Natural killer cell treated with Interleukin-12 subunit alpha and Interleukin-12 subunit beta and Interleukin-15 and Interleukin-18, amount 100 ng/mL, for 72 hours (primary cell): ENCODE measurements around the gene FYTTD1. TPM values are rescaled to one million over a fixed set of nuclear protein-coding genes. Genes with fewer than 3 reads are reported as not detected.
A peak's percentile ranks its signal among the peaks of the same experiment; 100 is the strongest.
"Not testable (repeated sequence)": the region's sequence is repeated elsewhere in the genome, so short reads cannot be mapped to it uniquely, and the experiment has no call there.

Experiments used
- ATAC-seq, 2 donors: fragments of 150-1000 bp; cut with Tn5 transposase in 1 of 2; sonication (Bioruptor Pico), chemical (Tn5 transposase) in 1 of 2; 2 replicates each; pipeline ENCODE4 v1.10.0; 2021
- DNase-seq: peaks from one replicate; pipeline ENCODE4 v3.0.0; 2022; ENCODE audit warnings: low spot score
- H3K27ac Mint-ChIP-seq, 2 donors: 1 replicate in 1 of 2; 2 replicates in 1 of 2; pipeline ENCODE4 v1.8.0; 2022; ENCODE audit warnings: mixed read lengths in 2 of 2, mild to moderate bottlenecking in 1 of 2, moderate library complexity in 1 of 2
- H3K27me3 Mint-ChIP-seq, 2 donors: 1 replicate in 1 of 2; 2 replicates in 1 of 2; pipeline ENCODE4 v1.8.0; 2022; ENCODE audit warnings: mixed read lengths in 2 of 2
- H3K36me3 Mint-ChIP-seq: one replicate; pipeline ENCODE4 v1.8.0; 2022; ENCODE audit warnings: mixed read lengths
- H3K4me1 Mint-ChIP-seq, 2 donors: 1 replicate in 1 of 2; 2 replicates in 1 of 2; pipeline ENCODE4 v1.8.0; 2022; ENCODE audit warnings: low read depth in 2 of 2, mixed read lengths in 2 of 2, mild to moderate bottlenecking in 1 of 2
- H3K4me3 Mint-ChIP-seq: one replicate; pipeline ENCODE4 v1.8.0; 2022; ENCODE audit warnings: mixed read lengths
- H3K9me3 Mint-ChIP-seq: 2 replicates; pipeline ENCODE4 v1.8.0; 2022; ENCODE audit warnings: mixed read lengths
- total RNA-seq, 2 donors: library from RNA; stranded (reverse); gene quantifications; one replicate each; pipeline ENCODE4 v1.2.3, GENCODE V29; 2022

The FYTTD1 gene
- total RNA-seq, 2 donors from 2014 or later = 36.0 to 66.1 TPM

DNA sequence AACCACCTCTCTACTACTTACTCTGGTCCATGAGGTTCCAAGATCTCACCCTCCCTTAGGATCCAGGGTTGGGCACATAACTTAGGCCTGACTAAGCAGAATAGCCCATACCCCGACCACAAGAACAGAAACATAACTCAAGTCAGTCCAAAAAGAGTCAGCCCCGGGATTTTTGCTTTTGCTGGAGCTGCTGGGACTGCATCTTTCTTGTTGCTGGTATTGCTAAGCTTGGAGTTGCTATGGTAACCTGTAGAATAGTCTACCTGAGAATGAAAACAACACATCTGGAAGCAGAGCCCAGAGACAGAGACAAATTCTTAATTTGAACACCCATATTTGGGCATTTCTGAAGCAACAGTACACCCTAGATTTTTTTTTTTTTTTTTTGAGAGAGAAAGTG, 19.5 kb upstream of the FYTTD1 start:
- H3K9me3 Mint-ChIP-seq = no peaks in the 10 kb centered on the region
- H3K4me1 Mint-ChIP-seq = peaks cover 20 to 28% of the 10 kb centered on the region in 2 donors
- no peaks in the 10 kb centered on the region for H3K27me3 Mint-ChIP-seq
- DNase-seq (no peak), ATAC-seq (no peak)
- H3K4me3 Mint-ChIP-seq = no peak overlapping the region
- no peak overlapping the region for H3K27ac Mint-ChIP-seq
- no peaks in the 10 kb centered on the region for H3K36me3 Mint-ChIP-seq

DNA sequence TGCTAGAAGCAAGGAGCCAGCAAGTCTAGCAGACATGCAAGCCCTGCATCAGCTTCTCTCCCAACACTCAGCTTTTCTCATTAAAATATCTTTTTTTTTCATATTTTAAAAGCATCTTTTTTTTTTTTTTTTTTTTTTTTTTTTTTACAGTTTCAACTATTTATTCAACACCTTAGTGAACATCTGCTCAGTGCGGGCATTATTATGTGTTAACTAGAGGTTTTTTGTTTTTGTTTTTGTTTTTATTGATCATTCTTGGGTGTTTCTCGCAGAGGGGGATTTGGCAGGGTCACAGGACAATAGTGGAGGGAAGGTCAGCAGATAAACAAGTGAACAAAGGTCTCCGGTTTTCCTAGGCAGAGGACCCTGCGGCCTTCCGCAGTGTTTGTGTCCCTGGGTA, 18.9 kb upstream of the FYTTD1 start:
- H3K27me3 Mint-ChIP-seq, H3K36me3 Mint-ChIP-seq, ATAC-seq, H3K9me3 Mint-ChIP-seq, H3K27ac Mint-ChIP-seq, H3K4me3 Mint-ChIP-seq, DNase-seq: not testable (repeated sequence)
- peaks cover 22 to 31% of the 10 kb centered on the region in 2 donors for H3K4me1 Mint-ChIP-seq

- not testable (repeated sequence) for H3K9me3 Mint-ChIP-seq, H3K27me3 Mint-ChIP-seq, DNase-seq, ATAC-seq, H3K4me3 Mint-ChIP-seq, H3K27ac Mint-ChIP-seq, H3K36me3 Mint-ChIP-seq
- H3K4me1 Mint-ChIP-seq = peaks cover 28 to 36% of the 10 kb centered on the region in 2 donors
These were observed 18.2 kb upstream of the FYTTD1 start for GRCh38 chr3:197731483-197731882.

DNA sequence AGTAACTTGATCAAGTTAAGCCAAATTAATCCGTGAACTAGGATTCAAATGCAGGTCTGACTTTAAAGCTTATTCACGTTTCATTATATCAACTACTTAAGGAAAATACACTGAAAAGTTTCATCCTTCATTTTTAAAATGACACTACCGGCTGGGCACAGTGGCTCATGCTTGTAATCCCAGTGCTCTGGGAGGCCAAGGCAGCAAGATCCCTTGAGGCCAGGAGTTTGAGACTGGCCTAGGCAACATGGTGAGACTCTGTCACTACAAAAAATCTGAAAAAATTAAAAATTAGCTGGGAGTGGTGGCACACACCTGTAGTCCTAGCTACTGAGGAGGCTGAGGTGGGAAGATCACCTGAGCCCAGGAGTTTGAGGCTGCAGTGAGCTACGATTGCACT, 16.6 kb upstream of the FYTTD1 start:
- Mint-ChIP-seq H3K4me1 (peaks cover 37 to 41% of the 10 kb centered on the region in 2 donors), H3K36me3 (no peaks in the 10 kb centered on the region), H3K9me3 (no peaks in the 10 kb centered on the region), H3K27ac (no peak overlapping the region), H3K4me3 (no peak overlapping the region), H3K27me3 (no peaks in the 10 kb centered on the region)
- DNase-seq (no peak), ATAC-seq (no peak)

GRCh38 chr3:197734667-197735318, 14.9 kb upstream of the FYTTD1 start:
- Mint-ChIP-seq H3K27ac (peak overlapping the region; percentile 11 to 13), H3K27me3 (no peaks in the 10 kb centered on the region), H3K9me3 (no peaks in the 10 kb centered on the region), H3K36me3 (no peaks in the 10 kb centered on the region), H3K4me3 (peak overlapping the region; percentile 36), H3K4me1 (peaks cover 29 to 35% of the 10 kb centered on the region in 2 donors)
- ATAC-seq = no peak
- no peak for DNase-seq

DNA sequence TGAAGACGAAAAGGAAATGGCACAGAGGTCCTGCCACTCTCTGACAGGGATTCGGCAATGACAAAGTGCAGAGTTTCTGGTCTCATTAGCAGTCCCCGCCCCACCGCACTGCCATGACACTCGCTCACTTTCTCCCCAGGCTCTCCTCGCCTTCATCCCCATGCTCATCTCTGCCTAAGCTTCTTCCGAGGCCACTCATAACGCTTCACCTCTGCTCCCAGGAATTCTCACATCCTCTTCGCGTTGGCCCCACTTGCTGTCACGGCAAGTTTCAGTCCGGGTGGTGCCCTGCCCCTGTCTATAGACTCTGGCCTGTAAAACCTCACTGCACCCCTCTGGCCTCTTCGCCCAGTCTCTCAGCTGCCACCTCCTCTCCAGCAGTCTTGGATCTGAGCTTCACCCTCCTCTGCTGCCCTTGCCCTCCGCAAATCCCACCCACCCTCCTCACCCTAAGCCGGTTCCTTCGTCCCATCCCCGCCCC, 13.6 kb upstream of the FYTTD1 start:
- H3K27ac Mint-ChIP-seq = peak overlapping the region; percentile 81 to 84
- peaks cover 24 to 29% of the 10 kb centered on the region in 2 donors for H3K4me1 Mint-ChIP-seq
- H3K9me3 Mint-ChIP-seq = no peaks in the 10 kb centered on the region
- DNase-seq (no peak), ATAC-seq (peak; percentile 21 to 44)
- H3K4me3 Mint-ChIP-seq = peak overlapping the region; percentile 97
- no peaks in the 10 kb centered on the region for H3K36me3 Mint-ChIP-seq
- no peaks in the 10 kb centered on the region for H3K27me3 Mint-ChIP-seq

DNA sequence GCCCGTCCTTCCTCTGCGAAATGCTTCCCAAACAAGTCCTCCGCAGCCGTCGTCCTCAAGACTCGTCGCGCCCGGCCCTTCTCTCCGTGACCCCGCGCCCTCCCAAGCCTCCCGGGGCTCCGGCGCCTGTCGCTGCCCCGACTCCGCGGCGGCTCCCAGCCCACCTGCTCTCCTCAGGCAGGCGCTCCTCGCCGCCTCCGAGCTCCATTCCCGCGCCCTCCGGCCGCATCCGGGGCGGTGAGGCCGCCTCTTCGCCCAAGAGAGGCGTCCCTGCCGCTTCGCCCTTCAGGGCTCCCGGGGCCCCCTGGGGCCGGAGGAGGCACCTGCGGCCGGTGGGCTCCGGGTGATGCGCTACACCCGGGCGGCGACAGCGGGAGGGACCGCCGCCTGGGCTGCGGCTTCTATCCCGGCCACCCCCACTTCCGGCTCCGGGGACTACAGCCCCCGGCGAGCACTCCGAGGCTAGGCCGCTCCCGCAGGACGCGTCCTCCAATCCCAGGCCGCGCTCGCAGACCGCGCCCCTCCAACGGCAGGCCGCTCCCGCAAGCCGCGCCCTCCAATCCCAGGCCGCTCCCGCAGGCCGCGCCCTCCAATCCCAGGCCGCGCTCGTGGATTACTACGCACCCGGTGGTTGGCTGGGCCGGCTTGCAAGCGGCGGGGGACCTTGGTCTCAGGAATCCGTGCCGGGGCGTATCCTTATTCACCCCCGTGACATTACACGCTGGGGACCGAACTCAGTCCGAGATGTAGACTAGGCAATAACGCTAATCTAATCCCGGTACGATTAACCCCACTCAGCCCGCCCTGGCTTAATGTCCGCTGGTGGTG, 13.0 kb upstream of the FYTTD1 start, which contains the start of gene RUBCN:
TSS of gene RUBCN (minus strand) at position 414 of the 828 bp plus-strand sequence. CDS start at position 229, 185 bp downstream.
- Mint-ChIP-seq H3K4me3 (peak within 1 kb of the TSS; percentile 97), H3K9me3 (no peaks in the 10 kb centered on the region), H3K27me3 (no peaks in the 10 kb centered on the region), H3K27ac (peak within 1 kb of the TSS; percentile 81 to 90), H3K4me1 (peaks cover 24 to 29% of the 10 kb centered on the region in 2 donors), H3K36me3 (no peaks in the 10 kb centered on the region)
- peak; percentile 97 for DNase-seq
- peak; percentile 99 for ATAC-seq

GRCh38 chr3:197737319-197737649, 12.4 kb upstream of the FYTTD1 start:
- peak overlapping the region; percentile 70 to 90 for H3K27ac Mint-ChIP-seq
- H3K27me3 Mint-ChIP-seq = no peaks in the 10 kb centered on the region
- no peak for DNase-seq
- H3K36me3 Mint-ChIP-seq = no peaks in the 10 kb centered on the region
- peaks cover 24 to 25% of the 10 kb centered on the region in 2 donors for H3K4me1 Mint-ChIP-seq
- H3K4me3 Mint-ChIP-seq = peak overlapping the region; percentile 97
- no peaks in the 10 kb centered on the region for H3K9me3 Mint-ChIP-seq
- no peak for ATAC-seq

DNA sequence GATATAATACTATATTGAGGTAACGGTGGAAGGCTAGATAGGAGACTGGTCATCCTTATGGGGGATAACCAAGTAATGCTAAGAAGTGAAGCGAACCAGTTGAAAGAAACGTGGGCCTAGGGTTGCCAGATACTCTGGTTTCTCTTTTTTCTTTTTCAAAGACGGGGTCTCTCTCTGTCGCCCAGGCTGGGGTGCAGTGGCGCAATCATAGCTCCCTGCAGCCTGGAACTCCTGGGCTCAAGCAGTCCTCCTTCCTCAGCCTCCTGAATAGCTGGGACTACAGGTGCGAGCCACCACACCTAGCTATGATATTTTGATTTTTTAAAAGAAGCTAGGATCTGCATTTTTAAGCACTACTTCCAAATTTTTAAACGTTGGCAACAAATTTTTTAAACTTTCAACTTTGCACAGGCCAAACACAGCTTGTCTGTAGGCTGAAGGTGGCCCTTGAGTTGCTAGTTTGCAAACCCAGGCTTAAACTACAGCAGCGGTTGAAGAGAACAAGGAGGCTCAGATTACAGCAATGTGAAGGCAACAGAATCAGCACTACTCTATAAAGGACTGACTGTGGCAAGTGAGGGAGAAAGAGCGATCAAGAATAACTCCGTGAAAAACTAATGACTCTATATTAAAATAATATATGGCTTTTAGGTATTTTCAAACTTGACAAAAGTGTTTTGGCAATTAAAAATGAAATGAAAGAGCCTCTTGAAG, 11.8 kb upstream of the FYTTD1 start:
- H3K27ac Mint-ChIP-seq = peak overlapping the region; percentile 70 to 90
- no peaks in the 10 kb centered on the region for H3K9me3 Mint-ChIP-seq
- H3K4me3 Mint-ChIP-seq = peak overlapping the region; percentile 97
- H3K36me3 Mint-ChIP-seq = no peaks in the 10 kb centered on the region
- no peak for DNase-seq
- ATAC-seq = no peak
- H3K4me1 Mint-ChIP-seq = peaks cover 22 to 24% of the 10 kb centered on the region in 2 donors
- H3K27me3 Mint-ChIP-seq = no peaks in the 10 kb centered on the region

- H3K4me1 Mint-ChIP-seq = no peaks in the 10 kb centered on the region
- H3K27me3 Mint-ChIP-seq = no peaks in the 10 kb centered on the region
- no peaks in the 10 kb centered on the region for H3K9me3 Mint-ChIP-seq
- no peak for DNase-seq
- H3K27ac Mint-ChIP-seq = no peak overlapping the region
- no peak overlapping the region for H3K4me3 Mint-ChIP-seq
- no peaks in the 10 kb centered on the region for H3K36me3 Mint-ChIP-seq
- ATAC-seq = no peak
These were observed 6.9 kb upstream of the FYTTD1 start for GRCh38 chr3:197742787-197743186.

DNA sequence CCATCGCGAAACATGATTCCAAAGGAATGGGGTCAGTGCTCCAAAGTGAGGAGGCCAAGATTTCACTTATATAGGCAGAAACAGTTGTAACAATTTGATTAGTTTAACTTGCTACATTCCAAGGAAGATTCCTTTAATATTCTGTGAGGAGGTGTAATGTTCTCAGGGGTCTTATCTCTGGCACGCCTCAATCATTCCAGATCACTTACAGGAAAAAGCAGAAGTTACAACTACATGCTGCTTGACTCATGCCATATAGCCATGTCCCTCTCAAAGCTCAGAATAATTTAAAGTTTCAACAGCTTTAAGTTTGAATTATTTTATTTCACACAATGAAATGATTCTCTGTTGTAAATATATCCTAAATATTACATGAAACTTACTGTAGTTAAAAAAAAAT, 3.5 kb upstream of the FYTTD1 start:
- ATAC-seq (no peak), DNase-seq (no peak)
- Mint-ChIP-seq H3K27ac (no peak overlapping the region), H3K4me3 (no peak overlapping the region), H3K36me3 (no peaks in the 10 kb centered on the region), H3K9me3 (no peaks in the 10 kb centered on the region), H3K4me1 (peaks cover 13 to 20% of the 10 kb centered on the region in 2 donors), H3K27me3 (no peaks in the 10 kb centered on the region)

GRCh38 chr3:197746801-197747237, 2.9 kb upstream of the FYTTD1 start:
- H3K27ac Mint-ChIP-seq = peak overlapping the region in 1 of 2 donors; percentile 13
- H3K36me3 Mint-ChIP-seq = no peaks in the 10 kb centered on the region
- no peak overlapping the region for H3K4me3 Mint-ChIP-seq
- H3K27me3 Mint-ChIP-seq = no peaks in the 10 kb centered on the region
- DNase-seq (no peak), ATAC-seq (no peak)
- peaks cover 15 to 22% of the 10 kb centered on the region in 2 donors for H3K4me1 Mint-ChIP-seq
- H3K9me3 Mint-ChIP-seq = no peaks in the 10 kb centered on the region

- peaks cover 26 to 37% of the 10 kb centered on the region in 2 donors for H3K4me1 Mint-ChIP-seq
- H3K27ac Mint-ChIP-seq = peak overlapping the region; percentile 94
- ATAC-seq = no peak
- H3K9me3 Mint-ChIP-seq = no peaks in the 10 kb centered on the region
- H3K36me3 Mint-ChIP-seq = no peaks in the 10 kb centered on the region
- H3K4me3 Mint-ChIP-seq = peak overlapping the region; percentile 99
- H3K27me3 Mint-ChIP-seq = no peaks in the 10 kb centered on the region
- DNase-seq = no peak
These were observed 927 bp upstream of the FYTTD1 start for GRCh38 chr3:197748597-197749314.
